Hepatocyte (in vitro differentiated cells): ENCODE results near the gene HOXA1.

ENCODE experiments used
- CTCF ChIP-seq: fragments of 200-600 bp; sonication (generic); IDR thresholded peaks from 2 replicates; pipeline ENCODE4 v1.5.1; 2016; ENCODE audit warnings: antibody characterized with exemption, mild to moderate bottlenecking; ENCODE audit not compliant: poor library complexity
- EZH2 ChIP-seq: fragments of 200-600 bp; sonication (generic); IDR thresholded peaks from 2 replicates; pipeline ENCODE4 v1.6.1; 2016; ENCODE audit warnings: antibody characterized with exemption, mild to moderate bottlenecking, borderline replicate concordance

GRCh38 chr7:27095050-27095896, 527 bp downstream of the HOXA1 start:
- TF ChIP-seq CTCF = no peak
- TF ChIP-seq EZH2 = no peak
